SW480 (cell line): ENCODE measurements around the gene OSBPL3.
A peak's percentile ranks its signal among the peaks of the same experiment; 100 is the strongest.

Experiments
- DNase-seq: peaks from one replicate; pipeline ENCODE4 v3.0.0-alpha.2; 2016; ENCODE audit warnings: low spot score

The OSBPL3 gene

DNA sequence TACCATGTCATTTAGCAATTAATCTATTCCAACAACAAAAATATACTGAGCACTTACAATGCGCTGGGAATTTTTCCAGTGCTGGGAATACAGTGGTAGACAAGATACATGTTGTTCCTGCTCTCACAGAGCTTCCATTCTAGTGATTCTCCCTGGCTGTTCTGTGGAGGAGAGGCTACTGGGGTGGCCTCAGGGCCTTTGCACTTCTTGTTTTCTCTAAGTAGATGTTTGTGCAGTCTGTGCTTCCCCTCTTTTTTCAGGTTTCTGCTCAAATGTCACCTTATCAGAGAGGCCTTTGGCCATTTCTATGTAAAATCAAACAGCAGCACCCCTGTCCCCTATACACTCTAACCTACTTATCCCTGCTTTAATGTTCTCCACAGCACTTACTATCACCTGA, 24.7 kb downstream of the OSBPL3 start:
- DNase-seq: no peak

DNA sequence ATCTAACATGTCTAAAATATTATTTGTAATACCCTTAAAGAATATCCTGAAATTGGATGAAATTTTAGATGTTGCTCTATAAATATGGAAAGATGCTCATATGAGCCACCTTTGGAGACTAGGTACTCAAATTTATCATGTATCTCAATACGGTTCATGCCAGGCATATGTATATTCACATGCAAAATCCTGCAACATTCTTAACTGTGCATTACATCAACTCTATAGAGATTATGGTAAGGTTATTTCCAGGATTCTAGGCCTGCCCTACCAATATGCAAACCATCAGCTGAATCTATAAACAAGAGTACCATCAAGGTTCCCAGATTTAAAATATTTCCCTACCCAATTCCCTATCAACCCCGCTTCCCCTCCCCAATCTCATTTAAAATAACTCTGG, 27.5 kb downstream of the OSBPL3 start:
- no peak for DNase-seq

DNA sequence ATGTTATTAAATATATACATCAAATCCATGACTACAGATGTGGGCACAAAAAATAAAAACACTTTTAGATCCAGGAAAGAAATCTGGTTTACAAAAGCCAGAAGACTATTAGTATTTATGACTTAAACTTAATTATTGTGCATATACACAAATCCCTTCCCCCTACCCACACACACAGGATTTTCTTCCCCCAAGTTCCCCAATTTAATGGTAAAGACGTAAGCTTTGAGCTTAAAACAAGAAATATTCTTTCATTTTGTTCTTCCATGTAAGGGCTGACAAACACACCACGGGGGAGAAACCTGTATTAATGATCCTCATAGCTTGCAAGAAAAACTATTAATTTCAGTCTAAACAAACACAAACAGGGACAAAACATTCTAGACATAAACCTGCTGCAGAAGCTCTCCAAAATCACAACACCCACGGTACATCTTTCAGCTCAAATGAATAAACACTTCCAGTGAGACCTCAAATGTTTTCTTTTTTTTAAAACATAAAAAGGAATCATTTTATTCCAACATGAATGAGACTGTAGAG, 28.5 kb downstream of the OSBPL3 start:
- no peak for DNase-seq

DNA sequence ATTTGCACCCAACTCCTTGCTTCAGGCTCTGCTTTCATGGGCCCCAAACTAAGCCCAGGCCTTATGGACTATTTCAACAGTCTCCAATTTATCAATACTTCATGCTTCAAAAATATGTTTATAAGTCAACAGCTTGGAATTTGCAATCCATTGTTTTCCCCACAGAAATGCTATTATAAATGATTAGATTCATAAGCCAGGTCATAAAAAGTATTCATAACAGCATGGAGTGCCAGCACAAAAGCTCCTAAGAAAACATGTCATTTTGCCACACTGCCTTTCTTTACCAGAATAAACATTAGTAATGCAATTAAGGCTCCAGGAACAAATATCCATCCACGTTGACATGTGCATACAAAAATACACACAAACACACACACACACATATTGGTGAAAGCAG, 30.1 kb downstream of the OSBPL3 start:
- no peak for DNase-seq

DNA sequence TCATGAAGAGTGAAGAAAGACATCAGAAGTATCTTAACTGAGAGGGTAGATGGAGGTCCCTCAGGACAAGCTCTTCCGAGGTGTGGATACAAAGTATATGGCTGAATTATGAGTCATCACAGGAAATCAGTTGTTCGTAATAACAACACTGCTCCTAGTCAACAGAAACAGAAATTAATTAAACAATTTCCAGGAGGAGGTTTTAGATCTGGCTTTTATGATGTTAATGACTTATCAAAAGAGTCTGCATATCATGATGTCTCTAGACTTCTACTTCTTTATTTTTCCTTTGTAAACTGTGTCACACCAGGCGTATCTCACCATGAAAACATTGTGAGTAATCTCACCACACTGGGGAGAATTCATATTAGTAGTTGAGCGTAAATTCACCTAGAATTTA, 31.2 kb downstream of the OSBPL3 start:
- peak; percentile 46 for DNase-seq

DNA sequence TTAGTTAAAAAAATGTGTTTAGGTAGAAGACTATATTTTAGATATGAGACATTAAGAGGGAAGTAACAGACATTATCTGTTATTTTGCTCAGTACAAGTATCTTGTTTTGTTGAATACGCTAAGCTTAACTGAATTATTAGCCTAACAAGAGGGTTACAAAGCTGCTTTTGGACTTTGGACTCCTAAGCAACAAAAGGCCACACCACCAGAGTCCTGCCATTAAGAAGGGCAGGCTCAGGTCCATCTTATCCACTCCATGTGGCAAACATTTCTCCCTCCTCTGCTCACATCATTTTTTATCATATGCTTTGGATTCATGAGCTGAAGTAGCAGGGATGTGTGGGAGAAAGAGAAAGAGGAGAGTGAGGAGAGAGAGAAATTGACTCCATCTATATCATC, 33.5 kb downstream of the OSBPL3 start:
- DNase-seq: no peak

DNA sequence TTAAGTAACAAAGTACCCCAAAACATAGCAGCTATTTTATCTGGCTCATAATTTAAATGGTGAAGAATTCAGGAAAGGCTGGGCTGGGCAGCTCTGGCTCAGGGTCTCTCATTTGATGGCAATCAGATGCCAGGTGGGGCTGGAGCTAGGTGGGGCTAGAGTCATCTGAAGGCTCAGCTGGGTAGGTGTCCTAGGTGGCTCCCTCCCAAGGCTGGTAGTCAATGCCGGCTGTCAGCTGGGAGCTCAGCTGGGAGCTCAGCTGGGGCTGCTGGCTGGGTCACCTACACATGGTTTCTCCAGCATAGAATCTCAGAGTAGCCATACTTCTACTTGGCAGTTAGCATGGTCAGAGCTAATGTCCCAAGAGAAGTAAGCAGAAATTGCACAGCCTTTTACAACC, 34.1 kb downstream of the OSBPL3 start:
- peak; percentile 30 for DNase-seq

DNA sequence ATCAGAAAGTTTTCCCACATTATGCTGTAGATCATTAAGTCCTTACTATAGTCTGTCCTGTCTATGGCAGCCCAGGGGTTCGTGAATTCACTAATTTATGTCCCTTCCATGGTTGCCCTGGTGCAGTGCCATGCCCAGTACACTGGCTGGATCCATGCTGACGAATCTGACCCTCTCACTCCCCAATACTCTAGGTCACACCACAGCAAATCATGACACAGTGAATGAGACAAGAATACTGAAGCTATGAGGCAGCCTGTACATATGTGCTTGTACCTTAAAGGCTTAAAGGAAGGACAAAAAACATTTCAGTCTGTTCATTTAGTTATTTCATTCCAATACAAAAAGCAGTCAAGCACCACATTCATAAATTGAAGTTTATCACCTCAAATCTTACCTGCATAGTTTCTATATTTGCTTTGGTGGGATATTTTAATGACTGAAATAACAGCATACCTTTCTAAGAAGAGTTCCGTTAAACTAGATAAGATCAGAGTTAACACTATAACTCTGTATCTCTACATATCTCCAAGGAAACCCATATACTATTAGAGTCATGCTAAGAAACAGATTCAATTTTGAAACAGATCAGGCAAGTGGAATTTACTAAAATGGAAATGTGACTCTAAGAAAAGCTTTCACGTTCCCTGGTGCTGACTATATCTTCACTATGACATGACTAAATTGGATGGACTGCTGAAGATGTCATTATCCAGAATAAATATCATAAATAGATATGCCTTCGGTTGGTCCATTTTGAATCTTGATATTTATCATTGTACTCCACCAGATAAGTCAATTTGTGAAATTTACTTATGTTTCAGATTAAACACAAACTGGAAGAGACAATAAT, 36.7 kb downstream of the OSBPL3 start:
- DNase-seq: no peak

DNA sequence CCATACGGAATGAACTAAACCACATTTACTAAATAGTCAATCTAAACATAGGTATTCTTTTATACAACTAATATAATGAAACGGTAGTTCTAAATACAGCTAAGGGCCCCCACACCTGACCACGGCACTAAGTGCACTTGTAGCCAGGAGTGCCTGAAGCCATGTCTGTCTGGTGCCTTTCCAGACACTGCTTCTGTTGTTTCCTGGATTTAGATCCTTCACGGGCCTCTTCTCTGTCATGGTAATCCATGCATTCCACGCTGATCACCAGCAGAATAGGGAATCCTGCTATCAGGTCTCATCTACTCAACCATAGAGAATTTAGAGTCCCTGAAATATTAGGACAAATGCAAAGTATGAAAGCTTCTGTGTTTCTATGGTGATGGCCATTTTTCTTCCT, 37.8 kb downstream of the OSBPL3 start:
- no peak for DNase-seq

DNA sequence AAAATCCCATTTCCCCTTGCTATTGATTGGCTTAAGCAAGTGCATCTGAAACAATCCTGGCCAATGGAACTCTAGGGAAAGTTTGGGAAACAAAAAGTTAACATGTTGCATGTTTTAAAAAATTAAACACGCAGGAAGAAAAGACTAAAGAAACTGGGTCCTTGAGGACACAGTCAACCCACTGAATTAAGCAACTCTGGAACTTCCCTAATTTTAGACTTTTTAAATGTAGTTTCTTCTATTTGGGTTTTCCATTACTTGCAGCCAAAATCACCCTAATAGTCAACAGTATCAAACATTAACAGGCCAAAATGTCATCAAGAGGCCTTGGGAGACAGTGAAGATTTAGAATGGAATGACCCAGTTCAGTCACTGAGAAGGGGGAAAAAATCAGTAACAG, 40.6 kb downstream of the OSBPL3 start:
- DNase-seq: no peak

DNA sequence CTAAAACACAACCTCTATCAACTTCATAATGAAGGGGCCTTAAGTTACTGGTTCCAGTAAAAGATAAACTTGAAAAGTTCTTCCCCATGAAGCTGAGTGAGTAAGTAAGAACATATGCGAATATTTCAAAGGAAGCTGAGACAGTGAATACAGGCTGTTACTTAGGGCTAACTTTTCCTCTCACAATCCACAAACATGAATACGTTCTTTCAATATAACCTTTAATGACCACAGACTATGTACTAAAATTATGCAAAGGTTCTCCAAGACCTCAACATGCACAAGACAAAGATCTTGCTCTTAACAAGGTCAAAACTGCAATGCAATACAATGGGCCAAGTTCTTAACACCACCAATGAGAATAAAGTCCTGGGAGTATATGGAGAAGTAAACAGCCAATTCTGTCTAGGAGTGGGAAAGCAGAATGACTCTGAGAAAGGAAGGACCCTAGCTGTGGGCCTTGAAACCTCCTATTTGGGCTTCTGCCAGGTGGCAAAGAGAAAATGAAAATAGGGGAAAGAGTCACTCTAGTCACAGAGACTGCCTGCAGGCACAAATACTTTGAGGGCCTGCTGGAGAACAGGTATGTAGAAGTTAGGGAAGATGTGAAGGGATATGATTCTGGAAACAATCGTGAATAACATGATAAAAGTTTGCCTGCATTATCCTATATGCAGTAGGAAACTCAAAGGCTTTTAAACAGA, 43.7 kb downstream of the OSBPL3 start:
- DNase-seq: no peak

DNA sequence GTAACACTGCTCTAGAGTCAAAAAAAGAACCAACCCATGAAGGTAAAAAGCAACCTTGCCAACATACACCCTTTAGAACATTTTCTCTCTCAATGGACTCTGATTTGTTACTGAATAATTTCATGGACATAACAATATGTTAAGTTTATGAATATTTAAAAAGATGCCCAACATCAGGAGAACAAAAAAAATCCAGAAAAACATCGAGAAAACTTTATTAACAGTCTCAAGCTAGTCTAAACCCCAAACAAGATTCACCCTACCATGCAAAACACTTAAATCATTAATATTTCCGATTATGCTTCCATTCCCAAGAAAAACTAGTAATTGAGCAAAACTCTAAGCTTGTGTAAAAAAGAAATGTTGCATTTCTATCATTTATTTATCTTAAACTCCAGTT, 46.7 kb downstream of the OSBPL3 start:
- DNase-seq: no peak

DNA sequence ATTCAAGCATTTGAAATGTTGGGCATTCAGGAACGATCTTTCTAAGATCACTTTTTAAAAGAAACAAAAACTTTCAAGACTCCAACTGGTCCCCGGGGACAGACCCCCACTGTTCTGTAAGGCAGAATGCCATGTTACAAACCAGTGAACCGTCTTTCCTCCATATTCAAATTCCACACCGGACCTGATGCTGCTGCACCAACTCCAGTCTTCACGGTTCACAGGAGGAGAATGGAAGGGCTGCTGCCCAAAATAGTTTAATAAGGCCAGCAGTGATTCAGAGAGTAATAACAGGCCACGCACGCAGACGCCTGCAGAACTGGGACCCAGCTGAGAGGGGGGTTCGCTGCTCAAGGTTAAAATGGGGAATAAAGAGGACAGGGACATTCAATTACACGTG, 47.2 kb downstream of the OSBPL3 start:
- DNase-seq: no peak

DNA sequence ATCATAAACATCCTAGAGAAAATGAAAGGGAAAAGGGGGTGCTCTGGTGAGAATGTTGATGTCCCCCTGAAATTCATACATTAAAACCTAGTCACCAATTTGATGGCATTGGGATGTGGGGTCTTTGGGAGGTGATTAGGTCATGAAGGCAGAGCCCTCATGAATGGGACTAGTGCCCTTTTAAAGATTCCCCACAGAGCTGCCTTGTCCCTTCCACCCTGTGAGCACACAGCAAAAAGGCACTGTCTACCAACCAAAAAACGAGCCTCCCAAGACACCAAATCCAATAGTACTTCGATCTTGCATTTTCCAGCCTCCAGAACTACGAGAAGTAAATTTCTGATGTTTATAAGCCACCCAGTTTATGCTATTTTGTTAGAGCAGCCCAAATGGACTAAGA, 47.6 kb downstream of the OSBPL3 start:
- no peak for DNase-seq

DNA sequence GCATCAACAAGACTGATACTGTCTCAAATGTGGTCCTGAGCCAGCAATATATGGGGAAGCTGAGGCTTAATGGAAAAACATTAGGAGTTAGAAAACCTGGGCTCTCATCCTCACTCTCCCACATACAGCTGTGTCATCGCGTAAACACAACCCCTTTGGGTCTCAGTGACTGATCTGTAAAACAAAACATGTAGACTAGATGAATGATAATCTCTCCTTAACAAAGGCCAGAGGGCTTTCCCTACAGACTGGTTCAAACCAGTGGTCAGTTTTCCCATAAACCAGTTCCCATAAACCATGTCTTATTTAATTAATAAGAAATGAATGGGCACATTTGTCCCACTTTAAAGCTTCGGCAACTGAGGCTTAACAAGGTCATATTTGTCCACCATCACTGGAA, 48.1 kb downstream of the OSBPL3 start:
- no peak for DNase-seq

DNA sequence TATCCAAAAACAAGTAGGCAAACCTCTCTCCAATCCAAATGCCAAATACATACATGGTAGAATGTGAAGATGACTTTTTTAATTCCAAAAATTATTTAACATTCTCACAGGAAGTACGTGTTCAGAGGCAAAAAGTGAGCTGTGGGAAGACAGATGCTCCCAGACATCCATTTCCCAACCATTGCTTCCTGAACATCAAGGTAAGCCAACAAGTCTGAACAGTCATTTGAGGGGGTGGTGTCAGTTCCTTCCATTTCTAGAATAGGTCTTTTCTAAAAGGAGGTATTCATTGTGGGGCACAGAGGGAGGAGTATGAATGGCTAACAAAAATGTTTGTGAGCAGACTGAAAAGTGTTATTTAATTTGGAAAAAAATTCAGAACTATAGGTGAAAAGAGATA, 49.1 kb downstream of the OSBPL3 start:
- no peak for DNase-seq

DNA sequence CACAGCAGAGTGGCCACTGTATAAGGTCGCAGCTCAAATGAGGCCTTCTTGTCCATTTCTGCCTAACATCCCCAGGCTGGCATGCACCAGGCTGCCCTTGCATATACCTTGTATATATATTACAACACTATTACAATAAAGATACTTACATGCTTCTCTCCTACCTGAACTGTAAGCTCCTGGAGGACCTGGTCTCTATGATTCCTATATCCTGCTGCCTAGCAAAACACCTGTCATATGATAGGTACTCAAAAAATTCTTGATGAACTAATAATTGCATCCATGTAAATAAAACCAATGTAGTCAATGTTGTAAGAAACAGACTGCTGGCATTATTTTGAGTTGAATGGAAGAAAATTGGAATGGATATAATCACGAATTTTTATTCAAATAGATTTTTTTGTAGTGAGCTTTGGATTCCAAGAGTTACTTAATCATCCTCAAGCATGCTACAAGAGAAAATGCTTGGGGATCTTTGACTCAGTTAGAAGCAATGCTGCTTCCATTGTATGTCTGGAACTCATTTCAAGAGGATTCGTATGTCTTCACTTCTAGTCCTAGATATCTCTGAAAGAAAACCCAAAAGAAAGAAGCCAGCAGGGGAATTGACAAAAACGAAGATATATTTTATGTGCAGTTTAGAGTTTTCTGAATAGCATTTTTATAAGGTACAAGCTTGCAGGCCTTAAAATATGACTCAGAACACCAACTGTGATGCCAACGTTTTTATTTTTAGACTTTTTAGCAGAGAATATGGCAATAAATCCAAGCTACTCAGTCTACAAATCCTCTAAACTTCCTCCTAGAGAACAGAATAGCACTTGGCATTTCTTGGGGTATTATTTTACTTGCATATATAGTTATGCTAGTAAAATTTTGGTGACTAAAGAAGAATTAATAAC, 53.1 kb downstream of the OSBPL3 start:
- DNase-seq: no peak

DNA sequence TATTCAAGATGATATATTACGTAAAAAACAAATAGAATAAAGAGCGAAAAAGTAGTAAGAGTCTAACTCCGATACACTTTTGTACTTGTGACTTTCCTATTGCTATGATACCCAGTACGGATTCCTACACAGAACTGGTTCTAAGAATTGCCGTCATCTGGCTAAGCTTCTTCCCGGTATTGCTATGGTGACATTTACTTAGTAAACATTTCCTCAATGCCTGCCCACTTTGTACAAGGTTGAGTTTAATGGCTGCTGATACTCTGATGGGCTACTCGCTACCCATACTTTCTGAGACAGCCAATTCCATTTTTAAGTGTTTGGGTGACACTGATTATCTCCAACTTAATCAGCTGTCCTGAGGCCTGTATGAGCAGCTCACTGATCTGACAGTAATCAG, 55.6 kb downstream of the OSBPL3 start:
- DNase-seq: no peak

DNA sequence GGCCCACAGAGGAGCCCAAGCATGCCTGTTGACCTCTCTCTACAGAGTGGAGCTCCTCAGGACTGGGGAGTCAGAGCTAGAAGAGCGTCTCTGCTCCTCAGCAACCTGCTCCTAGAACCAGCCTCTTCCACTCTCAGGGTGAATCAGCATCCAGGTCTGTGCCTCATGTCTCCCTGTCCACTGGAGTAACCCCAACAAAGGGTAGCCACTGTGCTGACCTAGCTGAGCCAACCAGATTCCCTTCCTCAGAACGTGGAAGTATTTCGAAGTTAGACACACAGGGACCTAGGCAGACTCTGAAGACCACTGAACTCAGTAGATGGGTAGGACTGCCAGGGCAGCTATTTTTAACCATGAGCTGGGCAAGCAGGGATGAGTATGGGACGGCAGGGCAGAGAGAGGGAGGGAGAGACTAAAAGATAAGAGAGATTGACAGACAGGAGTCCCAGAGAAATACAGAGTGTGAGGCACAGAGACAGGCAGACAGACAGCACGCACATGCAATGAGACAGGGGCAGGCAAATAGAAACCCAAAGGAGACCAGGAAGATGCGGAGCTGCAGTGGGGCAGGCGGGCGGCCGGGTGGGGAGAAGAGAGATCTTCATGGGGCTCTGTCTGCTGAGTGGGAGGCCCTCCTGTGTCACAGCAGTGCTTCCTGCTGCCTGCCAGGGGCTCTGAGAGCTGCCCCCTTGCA, 56.7 kb downstream of the OSBPL3 start:
- DNase-seq: no peak

DNA sequence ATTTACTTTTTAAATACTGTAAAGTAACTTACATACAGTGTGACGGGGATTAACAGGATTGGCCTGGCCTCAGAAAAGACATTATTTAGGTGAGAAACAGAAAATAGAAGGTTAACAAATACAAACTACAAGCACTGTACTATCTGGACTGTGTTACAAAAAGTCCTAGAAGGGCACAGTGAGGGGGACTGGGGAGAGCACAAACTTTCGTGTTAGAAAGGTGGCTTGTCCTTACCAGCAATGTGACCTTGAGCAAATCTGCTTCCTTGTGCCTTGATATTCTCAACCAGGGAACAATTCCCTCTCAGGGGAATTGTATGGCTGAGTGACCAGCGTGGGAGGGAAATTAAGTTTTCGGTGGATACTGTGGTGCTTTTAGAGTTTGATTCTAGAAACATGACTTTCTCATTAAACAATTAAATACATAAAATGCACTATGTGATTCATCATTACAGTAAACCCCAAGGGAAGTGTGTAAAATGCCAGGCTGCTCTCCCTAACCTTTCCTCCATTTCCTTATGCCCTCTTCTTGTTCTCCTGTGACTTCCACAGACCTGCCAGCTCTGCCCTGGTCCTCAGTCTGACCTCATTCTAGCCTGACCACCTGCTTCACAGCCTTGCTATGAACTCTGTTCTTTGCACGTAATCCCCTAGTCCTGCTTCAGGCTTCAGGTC, 57.7 kb downstream of the OSBPL3 start:
- no peak for DNase-seq

DNA sequence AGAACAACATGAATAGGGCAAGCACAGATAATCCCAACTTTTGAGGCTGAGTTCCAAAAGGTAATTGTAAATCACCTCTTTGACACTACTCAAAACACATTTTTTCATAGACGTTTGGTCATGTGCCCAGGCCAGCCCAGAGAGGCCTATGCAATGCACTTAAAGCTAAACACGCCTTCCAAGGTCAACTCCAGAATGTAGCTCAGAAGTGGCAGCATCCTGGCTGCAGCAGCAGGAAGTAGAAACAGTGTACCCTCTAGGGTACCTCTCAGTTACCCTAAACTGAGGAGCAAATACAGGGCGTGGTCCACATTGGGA, 58.7 kb downstream of the OSBPL3 start:
- DNase-seq: no peak
